ENCODE results near the gene MDGA2. TPM values are rescaled to one million over a fixed set of nuclear protein-coding genes. Genes with fewer than 3 reads are reported as not detected.

The MDGA2 gene
- total and polyA plus RNA-seq, 9 of the 15 experiments (the other 6 are each of a cell fraction or from before 2014, with no cell fraction given), result 0.01 to 0.18 (median 0.03) TPM; not detected in 5

DNA sequence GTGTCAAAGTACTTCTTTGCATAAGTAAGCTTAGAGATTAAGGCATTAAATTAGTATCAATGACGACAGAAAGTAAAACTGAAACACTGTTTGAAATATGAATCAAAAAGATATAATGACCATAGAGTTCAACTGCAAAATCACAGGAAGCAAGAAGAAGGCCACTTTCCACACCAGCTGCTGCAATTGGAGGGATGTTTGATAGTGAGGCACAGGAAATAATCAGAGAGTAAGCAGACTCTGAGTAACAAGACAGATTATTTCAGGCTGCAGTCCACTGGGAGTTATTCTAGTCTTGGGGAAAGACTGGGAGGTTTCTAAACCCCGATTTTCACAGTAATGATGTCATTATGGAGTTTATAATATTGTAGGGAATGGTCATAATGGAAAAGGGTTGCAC lies 12.9 kb downstream of the MDGA2 start (continued):
- TF ChIP-seq, protein P1, sequence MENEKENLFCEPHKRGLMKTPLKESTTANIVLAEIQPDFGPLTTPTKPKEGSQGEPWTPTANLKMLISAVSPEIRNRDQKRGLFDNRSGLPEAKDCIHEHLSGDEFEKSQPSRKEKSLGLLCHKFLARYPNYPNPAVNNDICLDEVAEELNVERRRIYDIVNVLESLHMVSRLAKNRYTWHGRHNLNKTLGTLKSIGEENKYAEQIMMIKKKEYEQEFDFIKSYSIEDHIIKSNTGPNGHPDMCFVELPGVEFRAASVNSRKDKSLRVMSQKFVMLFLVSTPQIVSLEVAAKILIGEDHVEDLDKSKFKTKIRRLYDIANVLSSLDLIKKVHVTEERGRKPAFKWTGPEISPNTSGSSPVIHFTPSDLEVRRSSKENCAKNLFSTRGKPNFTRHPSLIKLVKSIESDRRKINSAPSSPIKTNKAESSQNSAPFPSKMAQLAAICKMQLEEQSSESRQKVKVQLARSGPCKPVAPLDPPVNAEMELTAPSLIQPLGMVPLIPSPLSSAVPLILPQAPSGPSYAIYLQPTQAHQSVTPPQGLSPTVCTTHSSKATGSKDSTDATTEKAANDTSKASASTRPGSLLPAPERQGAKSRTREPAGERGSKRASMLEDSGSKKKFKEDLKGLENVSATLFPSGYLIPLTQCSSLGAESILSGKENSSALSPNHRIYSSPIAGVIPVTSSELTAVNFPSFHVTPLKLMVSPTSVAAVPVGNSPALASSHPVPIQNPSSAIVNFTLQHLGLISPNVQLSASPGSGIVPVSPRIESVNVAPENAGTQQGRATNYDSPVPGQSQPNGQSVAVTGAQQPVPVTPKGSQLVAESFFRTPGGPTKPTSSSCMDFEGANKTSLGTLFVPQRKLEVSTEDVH (IDR thresholded peaks at IDR 0.05; ENCODE audit: low read depth, partially characterized antibody), result no peak
- TF ChIP-seq RBM15 (IDR thresholded peaks at IDR 0.05; ENCODE audit: insufficient read depth, low read length), result no peak
- TF ChIP-seq POLR2G (IDR thresholded peaks at IDR 0.05; ENCODE audit: low read depth, low read length), result no peak

DNA sequence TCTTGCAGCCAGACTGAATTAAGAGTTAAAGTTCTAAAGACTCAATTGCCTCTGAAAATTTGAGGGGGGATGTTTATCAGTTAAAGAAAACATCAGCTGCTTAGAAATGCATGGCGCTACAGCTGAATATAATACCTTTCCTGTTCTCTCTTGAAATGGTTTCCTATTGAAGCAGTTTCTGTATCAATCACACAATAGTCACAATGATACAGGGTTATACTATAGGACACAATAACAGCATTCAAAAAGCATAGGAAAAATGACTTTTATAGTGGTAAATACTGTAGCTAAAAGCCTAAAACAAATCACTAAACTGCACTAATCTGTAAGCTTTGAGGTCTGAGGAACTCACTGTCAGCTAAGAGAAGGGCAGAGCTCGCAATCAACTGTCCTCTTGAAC lies 15.2 kb downstream of the MDGA2 start:
- FAIRE-seq, result no peak
- Histone ChIP-seq H2AFZ (ENCODE audit: low read depth, low read length) (no peak overlapping the region), H3K9me3 (replicated peaks; ENCODE audit: control insufficient read depth, insufficient read depth, low read depth, low read length) (no peaks in the 10 kb centered on the region), H3K79me2 (ENCODE audit: control insufficient read depth, insufficient read depth, low read length) (no peaks in the 10 kb centered on the region), H3K4me1 (replicated peaks in 1 of 2; ENCODE audit: control insufficient read depth in 2 of 2, insufficient read depth in 2 of 2, low read length in 2 of 2) (no peaks in the 10 kb centered on the region), H3K4me2 (ENCODE audit: insufficient read depth, low read length) (no peak overlapping the region), H3K36me3 (ENCODE audit: control insufficient read depth, insufficient read depth, low read length) (no peaks in the 10 kb centered on the region), H3K4me3 (no peak overlapping the region), H3K9ac (ENCODE audit: insufficient read depth in 1 of 2, low read depth in 2 of 2, low read length in 2 of 2) (no peak overlapping the region), H3K27ac (ENCODE audit: extremely low read depth, low read depth, low read length) (no peak overlapping the region), H4K20me1 (replicated peaks; ENCODE audit: control insufficient read depth, insufficient read depth, low read length) (no peaks in the 10 kb centered on the region), H3K27me3 (ENCODE audit: control insufficient read depth in 2 of 2, insufficient read depth in 2 of 2, low read length in 2 of 2) (no peaks in the 10 kb centered on the region), H3K9me1 (ENCODE audit: control insufficient read depth, insufficient read depth, low read length) (no peaks in the 10 kb centered on the region)
- 0% methylated on average over 2 of the region's 2 CpGs for WGBS (ENCODE audit: insufficient coverage, low coverage, missing lambda C conversion rate)
- BruUV-seq (replicated peaks), result no TSS peak
- ChIA-PET CTCF (ENCODE audit: low intra/inter-chr PET ratio) (no interaction called here), POLR2A (no interaction called here)
- DNase-seq (ENCODE audit: extremely low read depth in 1 of 4, low spot score in 3 of 4), result no peak
- in situ Hi-C loops (cut with MboI), result no loop called here
- intact Hi-C loops (cut with micrococcal nuclease), result no loop called here
- ATAC-seq, result no peak
- no peak for TF ChIP-seq XRCC5 (IDR thresholded peaks at IDR 0.05; ENCODE audit: low read depth, low read length)
- TF ChIP-seq DDX20 (tag; IDR thresholded peaks at IDR 0.05; ENCODE audit: low read depth), result no peak
- TF ChIP-seq NEUROD1 (IDR thresholded peaks at IDR 0.05; ENCODE audit: borderline replicate concordance, low read depth, low read length, partially characterized antibody), result no peak
- TF ChIP-seq, protein P2, sequence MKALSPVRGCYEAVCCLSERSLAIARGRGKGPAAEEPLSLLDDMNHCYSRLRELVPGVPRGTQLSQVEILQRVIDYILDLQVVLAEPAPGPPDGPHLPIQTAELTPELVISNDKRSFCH (CRISPR knock-in tag; IDR thresholded peaks at IDR 0.05), result no peak
- TF ChIP-seq, protein P2 (tag; IDR thresholded peaks at IDR 0.05), result no peak
- no peak for TF ChIP-seq KLF10 (CRISPR knock-in tag; IDR thresholded peaks at IDR 0.05)
- no peak for TF ChIP-seq PRMT5 (CRISPR knock-in tag; IDR thresholded peaks at IDR 0.05)
- TF ChIP-seq, protein P3, sequence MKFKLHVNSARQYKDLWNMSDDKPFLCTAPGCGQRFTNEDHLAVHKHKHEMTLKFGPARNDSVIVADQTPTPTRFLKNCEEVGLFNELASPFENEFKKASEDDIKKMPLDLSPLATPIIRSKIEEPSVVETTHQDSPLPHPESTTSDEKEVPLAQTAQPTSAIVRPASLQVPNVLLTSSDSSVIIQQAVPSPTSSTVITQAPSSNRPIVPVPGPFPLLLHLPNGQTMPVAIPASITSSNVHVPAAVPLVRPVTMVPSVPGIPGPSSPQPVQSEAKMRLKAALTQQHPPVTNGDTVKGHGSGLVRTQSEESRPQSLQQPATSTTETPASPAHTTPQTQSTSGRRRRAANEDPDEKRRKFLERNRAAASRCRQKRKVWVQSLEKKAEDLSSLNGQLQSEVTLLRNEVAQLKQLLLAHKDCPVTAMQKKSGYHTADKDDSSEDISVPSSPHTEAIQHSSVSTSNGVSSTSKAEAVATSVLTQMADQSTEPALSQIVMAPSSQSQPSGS (CRISPR knock-in tag; IDR thresholded peaks at IDR 0.05), result no peak

Data from K562 (cell line).